Brain microvascular endothelial cell (primary cell): Measurements from ENCODE around the gene AHNAK2.
"Not testable (repeated sequence)": the region's sequence is repeated elsewhere in the genome, so short reads cannot be mapped to it uniquely, and the experiment has no call there.

Experiments
- DNase-seq: peaks from one replicate; pipeline ENCODE4 v3.0.0-alpha.2; 2020
- H3K27ac ChIP-seq: fragments of 250-450 bp; sonication (Bioruptor Pico); 2 replicates; pipeline ENCODE4 v1.5.1; 2020; ENCODE audit warnings: mild to moderate bottlenecking, moderate library complexity
- H3K27me3 ChIP-seq: fragments of 250-450 bp; sonication (Bioruptor Pico); replicated peaks from 2 replicates; pipeline ENCODE4 v1.5.1; 2020; ENCODE audit warnings: mild to moderate bottlenecking
- H3K36me3 ChIP-seq: fragments of 250-450 bp; sonication (Bioruptor Pico); replicated peaks from 2 replicates; pipeline ENCODE4 v1.5.1; 2020; ENCODE audit warnings: mild to moderate bottlenecking
- H3K4me3 ChIP-seq: 2 replicates; pipeline ENCODE4 v1.5.1; 2011; ENCODE audit warnings: low read depth, mild to moderate bottlenecking, control low read depth, low read length, moderate library complexity
- CTCF ChIP-seq: IDR thresholded peaks from 2 replicates; pipeline ENCODE4 v1.5.1; 2011; ENCODE audit warnings: low read depth, mild to moderate bottlenecking, moderate library complexity, low read length, control low read depth, inconsistent platforms; ENCODE audit errors: missing control alignments
- in situ Hi-C: cut with HindIII; loops from 2 replicates; pipeline ENCODE4 v1.10.0; 2017; ENCODE audit warnings: low sequenced_read_pairs, low pct_ligation_motif_present

The AHNAK2 gene

GRCh38 chr14:104912053-104912452 is 66.1 kb downstream of the AHNAK2 start:
- Histone ChIP-seq H3K27ac (no peak overlapping the region), H3K4me3 (no peak overlapping the region), H3K36me3 (no peaks in the 10 kb centered on the region), H3K27me3 (no peaks in the 10 kb centered on the region)
- TF ChIP-seq CTCF = no peak
- DNase-seq = no peak
- in situ Hi-C loops = no loop called here

- Histone ChIP-seq H3K36me3 (no peaks in the 10 kb centered on the region), H3K27ac (no peak overlapping the region), H3K4me3 (no peak overlapping the region), H3K27me3 (no peaks in the 10 kb centered on the region)
- DNase-seq = no peak
- in situ Hi-C loops = no loop called here
- TF ChIP-seq CTCF = no peak
Observed at GRCh38 chr14:104908303-104908702, 69.9 kb downstream of the AHNAK2 start.

GRCh38 chr14:104905579-104905933 is 72.6 kb downstream of the AHNAK2 start:
- H3K36me3 ChIP-seq, H3K27me3 ChIP-seq, H3K27ac ChIP-seq, H3K4me3 ChIP-seq, DNase-seq, in situ Hi-C loops: not testable (repeated sequence)

GRCh38 chr14:104904650-104905578 is 73.3 kb downstream of the AHNAK2 start:
- in situ Hi-C loops, H3K27me3 ChIP-seq, H3K27ac ChIP-seq, H3K36me3 ChIP-seq, DNase-seq, H3K4me3 ChIP-seq: not testable (repeated sequence)

- TF ChIP-seq CTCF = no peak
- H3K27me3 ChIP-seq = no peaks in the 10 kb centered on the region
- H3K36me3 ChIP-seq = no peaks in the 10 kb centered on the region
- H3K27ac ChIP-seq = no peak overlapping the region
- no peak for DNase-seq
- in situ Hi-C loops = no loop called here
- H3K4me3 ChIP-seq = no peak overlapping the region
Observed at GRCh38 chr14:104903990-104904389, 74.2 kb downstream of the AHNAK2 start.

- no peaks in the 10 kb centered on the region for H3K36me3 ChIP-seq
- no peaks in the 10 kb centered on the region for H3K27me3 ChIP-seq
- DNase-seq = no peak
- H3K4me3 ChIP-seq = no peak overlapping the region
- in situ Hi-C loops = no loop called here
- H3K27ac ChIP-seq = no peak overlapping the region
- TF ChIP-seq CTCF = no peak
Observed at GRCh38 chr14:104900639-104901512, 77.3 kb downstream of the AHNAK2 start.
